ENCODE results near the gene ILKAP. TPM values are rescaled to one million over a fixed set of nuclear protein-coding genes. Genes with fewer than 3 reads are reported as not detected.

The ILKAP gene
- total RNA-seq, 1 donor from 2014 or later, result 25.0 TPM

DNA sequence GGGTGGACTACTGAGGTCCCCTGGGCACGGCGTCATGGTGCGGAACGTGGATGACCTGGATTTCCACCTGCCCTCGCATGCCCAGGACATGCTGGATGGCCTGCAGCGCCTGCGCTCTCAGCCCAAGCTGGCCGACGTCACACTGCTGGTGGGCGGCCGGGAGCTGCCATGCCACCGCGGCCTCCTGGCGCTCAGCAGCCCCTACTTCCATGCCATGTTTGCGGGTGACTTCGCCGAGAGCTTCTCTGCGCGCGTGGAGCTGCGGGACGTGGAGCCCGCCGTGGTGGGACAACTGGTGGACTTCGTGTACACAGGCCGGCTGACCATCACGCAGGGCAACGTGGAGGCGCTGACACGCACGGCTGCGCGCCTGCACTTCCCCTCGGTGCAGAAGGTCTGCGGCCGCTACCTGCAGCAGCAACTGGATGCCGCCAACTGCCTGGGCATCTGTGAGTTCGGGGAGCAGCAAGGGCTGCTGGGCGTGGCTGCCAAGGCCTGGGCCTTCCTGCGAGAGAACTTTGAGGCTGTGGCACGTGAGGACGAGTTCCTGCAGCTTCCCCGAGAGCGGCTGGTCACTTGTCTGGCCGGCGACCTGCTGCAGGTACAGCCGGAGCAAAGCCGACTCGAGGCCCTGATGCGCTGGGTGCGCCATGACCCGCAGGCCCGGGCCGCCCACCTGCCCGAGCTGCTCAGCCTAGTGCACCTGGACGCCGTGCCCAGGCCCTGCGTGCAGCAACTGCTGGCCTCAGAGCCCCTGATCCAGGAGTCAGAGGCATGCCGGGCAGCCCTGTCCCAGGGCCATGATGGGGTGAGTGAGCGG is 62.6 kb downstream of the ILKAP start:
- TF ChIP-seq, protein P1, sequence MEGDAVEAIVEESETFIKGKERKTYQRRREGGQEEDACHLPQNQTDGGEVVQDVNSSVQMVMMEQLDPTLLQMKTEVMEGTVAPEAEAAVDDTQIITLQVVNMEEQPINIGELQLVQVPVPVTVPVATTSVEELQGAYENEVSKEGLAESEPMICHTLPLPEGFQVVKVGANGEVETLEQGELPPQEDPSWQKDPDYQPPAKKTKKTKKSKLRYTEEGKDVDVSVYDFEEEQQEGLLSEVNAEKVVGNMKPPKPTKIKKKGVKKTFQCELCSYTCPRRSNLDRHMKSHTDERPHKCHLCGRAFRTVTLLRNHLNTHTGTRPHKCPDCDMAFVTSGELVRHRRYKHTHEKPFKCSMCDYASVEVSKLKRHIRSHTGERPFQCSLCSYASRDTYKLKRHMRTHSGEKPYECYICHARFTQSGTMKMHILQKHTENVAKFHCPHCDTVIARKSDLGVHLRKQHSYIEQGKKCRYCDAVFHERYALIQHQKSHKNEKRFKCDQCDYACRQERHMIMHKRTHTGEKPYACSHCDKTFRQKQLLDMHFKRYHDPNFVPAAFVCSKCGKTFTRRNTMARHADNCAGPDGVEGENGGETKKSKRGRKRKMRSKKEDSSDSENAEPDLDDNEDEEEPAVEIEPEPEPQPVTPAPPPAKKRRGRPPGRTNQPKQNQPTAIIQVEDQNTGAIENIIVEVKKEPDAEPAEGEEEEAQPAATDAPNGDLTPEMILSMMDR (IDR thresholded peaks at IDR 0.05; ENCODE audit: insufficient read depth, low read length, severe bottlenecking), result no peak
- FAIRE-seq (no peak), DNase-seq (ENCODE audit: low read depth) (no peak)
- Histone ChIP-seq H3K36me3 (ENCODE audit: control insufficient read depth, insufficient read depth, low read length) (no peaks in the 10 kb centered on the region), H3K27me3 (ENCODE audit: control insufficient read depth, insufficient read depth, low read length) (no peaks in the 10 kb centered on the region), H3K4me3 (ENCODE audit: low read depth, low read length) (no peak overlapping the region)

DNA sequence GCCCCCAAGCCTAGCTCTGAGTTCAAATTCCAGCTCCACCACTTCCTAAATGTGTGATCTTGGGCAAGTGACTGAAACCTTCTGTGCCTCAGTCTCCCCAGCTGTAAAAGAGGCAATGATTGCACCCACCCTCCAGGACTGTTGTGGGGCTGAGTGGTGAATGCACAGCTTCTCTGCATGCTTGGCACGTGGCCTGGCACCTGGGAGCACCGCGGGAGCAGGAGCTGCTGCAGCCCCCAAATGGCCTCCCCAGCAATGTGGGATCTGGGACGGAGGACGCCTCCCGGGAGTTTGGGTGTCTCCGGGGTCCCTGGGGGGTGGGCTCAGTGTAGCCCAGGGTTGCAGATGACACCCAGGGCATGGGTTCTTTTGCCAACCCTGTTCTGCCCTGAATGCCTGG is 63.5 kb downstream of the ILKAP start:
- DNase-seq (ENCODE audit: low read depth), result no peak
- Histone ChIP-seq H3K36me3 (ENCODE audit: control insufficient read depth, insufficient read depth, low read length) (no peaks in the 10 kb centered on the region), H3K27me3 (ENCODE audit: control insufficient read depth, insufficient read depth, low read length) (no peaks in the 10 kb centered on the region), H3K4me3 (ENCODE audit: low read depth, low read length) (no peak overlapping the region)
- TF ChIP-seq, protein P1 (IDR thresholded peaks at IDR 0.05; ENCODE audit: insufficient read depth, low read length, severe bottlenecking), result no peak
- FAIRE-seq, result no peak

GRCh38 chr2:238139196-238140039 is 64.1 kb downstream of the ILKAP start:
- no peak overlapping the region for H3K4me3 ChIP-seq (ENCODE audit: low read depth, low read length)
- FAIRE-seq, result no peak
- no peaks in the 10 kb centered on the region for H3K36me3 ChIP-seq (ENCODE audit: control insufficient read depth, insufficient read depth, low read length)
- TF ChIP-seq, protein P1 (IDR thresholded peaks at IDR 0.05; ENCODE audit: insufficient read depth, low read length, severe bottlenecking), result peak; percentile 66
- no peak for DNase-seq (ENCODE audit: low read depth)
- no peaks in the 10 kb centered on the region for H3K27me3 ChIP-seq (ENCODE audit: control insufficient read depth, insufficient read depth, low read length)

GRCh38 chr2:238138331-238139195 is 64.9 kb downstream of the ILKAP start, which contains the start of gene KLHL30:
Gene KLHL30, plus strand, starts transcription at chr2:238138668. Its CDS starts 2,087 bp downstream, at chr2:238140755.
- DNase-seq (ENCODE audit: low read depth), result no peak
- FAIRE-seq, result no peak
- TF ChIP-seq, protein P1 (IDR thresholded peaks at IDR 0.05; ENCODE audit: insufficient read depth, low read length, severe bottlenecking), result no peak

GRCh38 chr2:238137885-238138284 is 65.6 kb downstream of the ILKAP start:
- FAIRE-seq (no peak), DNase-seq (ENCODE audit: low read depth) (no peak)
- TF ChIP-seq, protein P1 (IDR thresholded peaks at IDR 0.05; ENCODE audit: insufficient read depth, low read length, severe bottlenecking), result no peak
- Histone ChIP-seq H3K4me3 (ENCODE audit: low read depth, low read length) (no peak overlapping the region), H3K36me3 (ENCODE audit: control insufficient read depth, insufficient read depth, low read length) (no peaks in the 10 kb centered on the region), H3K27me3 (ENCODE audit: control insufficient read depth, insufficient read depth, low read length) (no peaks in the 10 kb centered on the region)

More at GRCh38 chr2:238138331-238139195, 64.9 kb downstream of the ILKAP start, which contains the start of gene KLHL30:
- Histone ChIP-seq H3K27me3 (ENCODE audit: control insufficient read depth, insufficient read depth, low read length) (no peaks in the 10 kb centered on the region), H3K4me3 (ENCODE audit: low read depth, low read length) (no peak within 1 kb of the TSS), H3K36me3 (ENCODE audit: control insufficient read depth, insufficient read depth, low read length) (no peaks in the 10 kb centered on the region)
